Epithelial cell of proximal tubule (primary cell): ENCODE measurements around the gene SPNS2. TPM values are rescaled to one million over a fixed set of nuclear protein-coding genes. Genes with fewer than 3 reads are reported as not detected.

Experiments
- DNase-seq: peaks from one replicate; pipeline ENCODE4 v3.0.0-alpha.2; 2011; ENCODE audit warnings: low read depth
- H3K4me3 ChIP-seq: 2 replicates; pipeline ENCODE4 v1.5.1; 2011; ENCODE audit warnings: low read depth, mild to moderate bottlenecking, low read length
- total RNA-seq: library from RNA; depleted of rRNA; stranded (reverse); fragments of >200 nt; gene quantifications from 2 replicates; pipeline ENCODE4 v1.2.3, GENCODE V29; 2015
- TF ChIP-seq, protein P1 (sequence below): conservative IDR thresholded peaks from 2 replicates; pipeline ENCODE4 v1.5.1; 2012; ENCODE audit warnings: low read depth, mild to moderate bottlenecking, low read length

The SPNS2 gene
- total RNA-seq, 1 donor from 2014 or later = 162 TPM

GRCh38 chr17:4514779-4515178 is 16.1 kb downstream of the SPNS2 start:
- no peak overlapping the region for H3K4me3 ChIP-seq
- no peak for DNase-seq
- TF ChIP-seq, protein P1, sequence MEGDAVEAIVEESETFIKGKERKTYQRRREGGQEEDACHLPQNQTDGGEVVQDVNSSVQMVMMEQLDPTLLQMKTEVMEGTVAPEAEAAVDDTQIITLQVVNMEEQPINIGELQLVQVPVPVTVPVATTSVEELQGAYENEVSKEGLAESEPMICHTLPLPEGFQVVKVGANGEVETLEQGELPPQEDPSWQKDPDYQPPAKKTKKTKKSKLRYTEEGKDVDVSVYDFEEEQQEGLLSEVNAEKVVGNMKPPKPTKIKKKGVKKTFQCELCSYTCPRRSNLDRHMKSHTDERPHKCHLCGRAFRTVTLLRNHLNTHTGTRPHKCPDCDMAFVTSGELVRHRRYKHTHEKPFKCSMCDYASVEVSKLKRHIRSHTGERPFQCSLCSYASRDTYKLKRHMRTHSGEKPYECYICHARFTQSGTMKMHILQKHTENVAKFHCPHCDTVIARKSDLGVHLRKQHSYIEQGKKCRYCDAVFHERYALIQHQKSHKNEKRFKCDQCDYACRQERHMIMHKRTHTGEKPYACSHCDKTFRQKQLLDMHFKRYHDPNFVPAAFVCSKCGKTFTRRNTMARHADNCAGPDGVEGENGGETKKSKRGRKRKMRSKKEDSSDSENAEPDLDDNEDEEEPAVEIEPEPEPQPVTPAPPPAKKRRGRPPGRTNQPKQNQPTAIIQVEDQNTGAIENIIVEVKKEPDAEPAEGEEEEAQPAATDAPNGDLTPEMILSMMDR = no peak

DNA sequence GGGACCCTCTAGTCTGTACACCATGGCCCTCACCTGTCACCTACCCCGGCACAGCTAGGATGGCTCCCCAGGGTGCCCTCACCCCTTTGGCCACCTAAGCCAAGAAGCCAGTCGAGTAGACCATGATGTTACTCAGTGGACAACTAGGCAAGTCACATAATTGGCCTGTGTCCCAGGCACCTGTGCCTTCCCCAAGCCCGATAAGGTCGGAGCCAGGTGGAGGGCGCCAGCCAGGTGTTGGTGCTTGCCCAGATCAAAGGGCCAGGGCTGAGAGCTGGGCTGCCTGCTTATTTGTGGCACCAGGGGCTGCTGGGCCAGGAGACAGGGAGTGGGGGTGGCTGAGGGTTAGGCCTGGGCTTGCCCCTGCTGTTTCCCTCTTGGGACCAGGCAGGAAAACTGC is 16.8 kb downstream of the SPNS2 start:
- TF ChIP-seq, protein P1 = no peak
- no peak for DNase-seq
- no peak overlapping the region for H3K4me3 ChIP-seq

DNA sequence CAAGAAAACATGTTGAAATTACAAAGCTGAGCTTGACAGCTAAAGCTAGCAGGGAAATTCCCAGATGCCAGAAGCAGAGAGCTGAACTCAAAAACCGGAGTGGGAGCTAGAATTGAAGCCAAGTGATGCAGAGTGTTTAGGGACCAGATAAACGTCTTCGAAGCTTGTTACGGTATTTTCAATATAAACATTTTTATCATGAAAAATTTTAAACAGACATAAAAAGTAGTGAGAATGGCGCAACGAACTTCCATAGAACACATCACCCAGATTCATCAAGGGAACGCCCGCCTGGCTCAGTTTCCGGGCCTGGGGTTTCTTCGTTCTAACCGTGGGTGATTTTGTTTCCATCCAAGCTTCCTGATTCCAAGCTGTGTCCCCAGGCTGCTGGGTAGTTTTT is 18.1 kb downstream of the SPNS2 start:
- TF ChIP-seq, protein P1 = no peak
- no peak for DNase-seq
- H3K4me3 ChIP-seq = no peak overlapping the region

GRCh38 chr17:4518901-4519300 is 20.2 kb downstream of the SPNS2 start:
- no peak for DNase-seq
- TF ChIP-seq, protein P1 = no peak
- H3K4me3 ChIP-seq = no peak overlapping the region

- H3K4me3 ChIP-seq = no peak overlapping the region
- DNase-seq = no peak
- TF ChIP-seq, protein P1 = no peak
Observed at GRCh38 chr17:4519361-4519788, 20.7 kb downstream of the SPNS2 start.

DNA sequence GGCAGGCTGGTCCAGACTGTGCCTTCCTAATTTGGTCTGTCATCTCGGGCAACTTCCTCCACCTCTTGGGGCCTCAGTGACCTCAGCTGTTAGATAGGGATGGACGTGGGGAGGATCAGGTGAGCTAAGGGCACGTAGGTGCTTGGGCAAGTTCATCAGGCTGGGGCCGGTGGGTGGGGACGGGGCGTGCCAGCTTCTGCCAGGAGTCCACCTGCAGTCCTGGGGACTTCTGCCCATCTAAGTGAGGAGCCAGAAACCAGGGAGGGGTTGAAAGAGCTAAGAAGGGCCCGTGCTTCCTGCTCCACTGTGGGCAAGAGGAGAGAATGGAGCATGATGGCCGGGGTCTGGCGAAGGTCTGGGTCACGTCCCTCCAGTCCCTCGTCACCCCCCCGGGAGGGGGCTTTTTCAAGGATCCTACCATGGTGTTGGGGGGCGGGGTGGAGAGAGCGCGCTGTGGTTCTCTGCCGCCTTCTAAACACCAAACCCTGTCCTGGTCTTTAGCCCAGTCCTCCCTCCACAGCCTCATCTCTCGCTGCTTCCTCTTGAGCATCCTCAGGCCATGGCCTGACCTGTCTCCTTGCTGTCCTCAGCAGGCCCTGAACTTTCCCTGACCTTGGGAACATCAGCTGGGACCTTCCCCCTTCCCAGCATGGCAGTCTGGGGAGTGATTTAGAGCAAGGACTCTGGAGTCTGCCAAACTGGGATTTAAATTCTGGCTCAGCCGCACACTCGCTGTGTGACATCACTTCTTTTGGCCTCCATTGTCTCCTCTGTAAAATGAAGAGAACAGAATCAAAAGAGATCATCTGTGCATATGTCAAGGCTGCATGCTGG is 21.6 kb downstream of the SPNS2 start:
- DNase-seq = no peak
- TF ChIP-seq, protein P1 = no peak
- no peak overlapping the region for H3K4me3 ChIP-seq
